B cell (primary cell): ENCODE data around the gene EPN1. TPM values are rescaled to one million over a fixed set of nuclear protein-coding genes. Genes with fewer than 3 reads are reported as not detected.

ENCODE experiments used
- ATAC-seq: fragments of 200-7000 bp; cut with Tn5 transposase; one replicate; pipeline ENCODE4 v1.10.0; 2021; ENCODE audit warnings: low read depth, mild to moderate bottlenecking, moderate number of reproducible peaks, moderate library complexity
- CTCF ChIA-PET: fragments of 350-600 bp; sonication (Branson Sonifier 250); formaldehyde crosslinking; loops from one replicate; lab custom pipeline; 2021; ENCODE audit warnings: antibody characterized with exemption, inconsistent platforms; lab: Charles Lee
- POLR2A ChIA-PET: fragments of 350-600 bp; sonication (Branson Sonifier 250); formaldehyde crosslinking; loops from one replicate; lab custom pipeline; 2021; ENCODE audit warnings: antibody characterized with exemption; lab: Charles Lee
- DNase-seq: peaks from one replicate; pipeline ENCODE4 v3.0.0; 2013
- H2AFZ ChIP-seq: 2 replicates; pipeline ENCODE4 v1.6.1; 2012; ENCODE audit warnings: mild to moderate bottlenecking, low read depth, low read length; ENCODE audit not compliant: insufficient read depth, poor library complexity, severe bottlenecking
- H3K27ac ChIP-seq, 2 donors: 1 replicate in 1 of 2; 2 replicates in 1 of 2; pipeline ENCODE4 v1.5.1; 2012 to 2013; ENCODE audit warnings: low read length in 2 of 2, mild to moderate bottlenecking in 2 of 2, moderate library complexity in 1 of 2
- H3K27me3 ChIP-seq, 4 experiments: fragments of 200-600 bp in 1 of 4; sonication (generic) in 1 of 4; replicated peaks in 1 of 4; 1 replicate in 2 of 4; 2 replicates in 2 of 4; pipeline versions ENCODE4 v1.6.1 to v1.7.0; 2013 to 2016; ENCODE audit warnings: low read length in 3 of 4, mild to moderate bottlenecking in 2 of 4, mixed read lengths in 1 of 4, moderate library complexity in 1 of 4; ENCODE audit not compliant: insufficient read depth in 4 of 4, control insufficient read depth in 3 of 4; ENCODE audit errors: control extremely low read depth in 1 of 4
- H3K36me3 ChIP-seq, 2 experiments: replicated peaks in 1 of 2; 1 replicate in 1 of 2; 2 replicates in 1 of 2; pipeline versions ENCODE4 v1.6.1 to v1.7.1; 2013; ENCODE audit warnings: low read length in 1 of 2; ENCODE audit not compliant: insufficient read depth in 2 of 2, control insufficient read depth in 1 of 2; ENCODE audit errors: control extremely low read depth in 1 of 2, extremely low read depth in 1 of 2
- H3K4me1 ChIP-seq, 2 donors: fragments of 200-600 bp in 1 of 2; sonication (generic) in 1 of 2; 1 replicate in 1 of 2; 2 replicates in 1 of 2; pipeline versions ENCODE4 v1.5.1 to v1.6.1; 2013 to 2017; ENCODE audit warnings: low read length in 2 of 2; ENCODE audit not compliant: control insufficient read depth in 2 of 2, insufficient read depth in 2 of 2
- H3K4me2 ChIP-seq: replicated peaks from 2 replicates; pipeline ENCODE3; 2012; ENCODE audit warnings: mild to moderate bottlenecking, low read depth, low read length; ENCODE audit not compliant: poor library complexity, severe bottlenecking
- H3K4me3 ChIP-seq, 5 experiments: fragments of 200-600 bp in 1 of 5; sonication (generic) in 1 of 5; 1 replicate in 3 of 5; 2 replicates in 2 of 5; pipeline versions ENCODE4 v1.5.1 to v1.7.0; 2011 to 2016; ENCODE audit warnings: low read length in 4 of 5, mild to moderate bottlenecking in 4 of 5, low read depth in 2 of 5, control low read depth in 1 of 5, moderate library complexity in 1 of 5; ENCODE audit not compliant: insufficient read depth in 1 of 5; ENCODE audit errors: control extremely low read depth in 1 of 5, extremely low read depth in 1 of 5
- H3K79me2 ChIP-seq: fragments of 200-600 bp; sonication (generic); one replicate; pipeline ENCODE4 v1.6.0; 2016; ENCODE audit warnings: low read length; ENCODE audit not compliant: control insufficient read depth, insufficient read depth
- H3K9ac ChIP-seq: fragments of 200-600 bp; sonication (generic); 2 replicates; pipeline ENCODE4 v1.6.1; 2017; ENCODE audit warnings: mild to moderate bottlenecking, low read length, moderate library complexity
- H3K9me3 ChIP-seq, 3 donors: one replicate each; pipeline versions ENCODE4 v1.6.1 to v1.7.1; 2013; ENCODE audit warnings: low read length in 2 of 3; ENCODE audit not compliant: control insufficient read depth in 2 of 3, insufficient read depth in 1 of 3; ENCODE audit errors: control extremely low read depth in 1 of 3
- H4K20me1 ChIP-seq: 2 replicates; pipeline ENCODE4 v1.6.0; 2012; ENCODE audit warnings: mild to moderate bottlenecking, low read length; ENCODE audit not compliant: insufficient read depth, control insufficient read depth, poor library complexity, severe bottlenecking
- H3K27ac Mint-ChIP-seq: one replicate; pipeline ENCODE4 v1.8.0; 2021; ENCODE audit warnings: mixed read lengths
- H3K27me3 Mint-ChIP-seq: one replicate; pipeline ENCODE4 v1.8.0; 2021; ENCODE audit warnings: mixed read lengths
- H3K4me1 Mint-ChIP-seq: one replicate; pipeline ENCODE4 v1.8.0; 2021; ENCODE audit warnings: mixed read lengths
- H3K4me3 Mint-ChIP-seq: one replicate; pipeline ENCODE4 v1.8.0; 2021; ENCODE audit warnings: mixed read lengths
- H3K9me3 Mint-ChIP-seq: one replicate; pipeline ENCODE4 v1.8.0; 2022; ENCODE audit warnings: mixed read lengths; ENCODE audit not compliant: insufficient read depth
- CTCF ChIP-seq: fragments of 200-600 bp; IDR thresholded peaks from one replicate; pipeline ENCODE4 v1.8.0; 2022; ENCODE audit warnings: antibody characterized with exemption, mild to moderate bottlenecking
- EZH2 ChIP-seq: IDR thresholded peaks from 2 replicates; pipeline ENCODE4 v1.6.1; 2012; ENCODE audit warnings: borderline replicate concordance, low read depth, mild to moderate bottlenecking, moderate library complexity, low read length; ENCODE audit not compliant: insufficient read depth, poor library complexity, severe bottlenecking
- WGBS: methylation state at CpG from one replicate; pipeline ENCODE4 v1.1.5; 2013; ENCODE audit warnings: missing lambda C conversion rate; ENCODE audit not compliant: insufficient coverage; 5-methylcytosine and 5-hydroxymethylcytosine counted together
- intact Hi-C: fragments of 100-400 bp; cut with micrococcal nuclease; formaldehyde crosslinking; loops from one replicate; pipeline ENCODE4 v1.10.0; 2022
- polyA plus RNA-seq: library from polyadenylated mRNA; depleted of rRNA; stranded (reverse); fragments of >200 nt; gene quantifications from 2 replicates; pipeline ENCODE4 v1.2.3, GENCODE V29; 2012
- total RNA-seq, 2 donors: library from RNA; stranded (reverse); fragments of 120-200 nt in 1 of 2; gene quantifications; 1 replicate in 1 of 2; 2 replicates in 1 of 2; pipeline versions ENCODE4 v1.2.3 to v1.2.4, GENCODE V29; 2013 to 2022

The EPN1 gene
- total and polyA plus RNA-seq, 2 donors (not counting 1 experiment from before 2014, with no cell fraction given) = 54.4 to 63.9 TPM

GRCh38 chr19:55693336-55693974 is 18.4 kb downstream of the EPN1 start:
- Histone ChIP-seq H3K4me1 (peaks cover under 1 to 6% of the 10 kb centered on the region in 2 donors), H3K9me3 (no peaks in the 10 kb centered on the region), H3K79me2 (peaks cover 19% of the 10 kb centered on the region), H3K4me2 (no peak overlapping the region), H2AFZ (no peak overlapping the region), H3K27ac (no peak overlapping the region), H3K9ac (no peak overlapping the region), H4K20me1 (peaks cover 51% of the 10 kb centered on the region), H3K4me3 (no peak overlapping the region), H3K36me3 (peaks cover 0 to 76% of the 10 kb centered on the region in 2 experiments), H3K27me3 (no peaks in the 10 kb centered on the region)
- Mint-ChIP-seq H3K4me3 (no peak overlapping the region), H3K27ac (no peak overlapping the region), H3K9me3 (no peaks in the 10 kb centered on the region), H3K27me3 (no peaks in the 10 kb centered on the region), H3K4me1 (peaks cover 11% of the 10 kb centered on the region)
- DNase-seq = no peak
- intact Hi-C loops = no loop called here
- TF ChIP-seq EZH2 (no peak), CTCF (no peak)
- no peak for ATAC-seq
- 98% methylated on average over 19 of the region's 20 CpGs for WGBS
- ChIA-PET CTCF (no interaction called here), POLR2A (no interaction called here)

- H3K4me3 ChIP-seq = no peak overlapping the region
- H3K9ac ChIP-seq = no peak overlapping the region
- Mint-ChIP-seq H3K9me3 (no peaks in the 10 kb centered on the region), H3K27ac (no peak overlapping the region), H3K4me1 (peaks cover 4% of the 10 kb centered on the region), H3K4me3 (no peak overlapping the region), H3K27me3 (no peaks in the 10 kb centered on the region)
- DNase-seq = no peak
- H3K9me3 ChIP-seq = no peaks in the 10 kb centered on the region
- H2AFZ ChIP-seq = no peak overlapping the region
- no peak overlapping the region for H3K27ac ChIP-seq
- H3K79me2 ChIP-seq = peaks cover 14% of the 10 kb centered on the region
- H3K27me3 ChIP-seq = no peaks in the 10 kb centered on the region
- H3K4me1 ChIP-seq = no peaks in the 10 kb centered on the region
- POLR2A ChIA-PET = no interaction called here
- H3K36me3 ChIP-seq = peaks cover 0 to 71% of the 10 kb centered on the region in 2 experiments
- TF ChIP-seq CTCF (no peak), EZH2 (no peak)
- H4K20me1 ChIP-seq = peaks cover 43% of the 10 kb centered on the region
- H3K4me2 ChIP-seq = no peak overlapping the region
- CTCF ChIA-PET = interaction anchor here (0.7 kb wide), 1 partner anchor 106 kb away, joined by 4 read pairs; no protein-coding TSS in a partner anchor
- intact Hi-C loops = no loop called here
- ATAC-seq = no peak
- 97% methylated on average over 15 of the region's 15 CpGs for WGBS
Measured at GRCh38 chr19:55694241-55694655, 19.2 kb downstream of the EPN1 start.
